ENCODE data around the gene CRIM1.

The CRIM1 gene

DNA sequence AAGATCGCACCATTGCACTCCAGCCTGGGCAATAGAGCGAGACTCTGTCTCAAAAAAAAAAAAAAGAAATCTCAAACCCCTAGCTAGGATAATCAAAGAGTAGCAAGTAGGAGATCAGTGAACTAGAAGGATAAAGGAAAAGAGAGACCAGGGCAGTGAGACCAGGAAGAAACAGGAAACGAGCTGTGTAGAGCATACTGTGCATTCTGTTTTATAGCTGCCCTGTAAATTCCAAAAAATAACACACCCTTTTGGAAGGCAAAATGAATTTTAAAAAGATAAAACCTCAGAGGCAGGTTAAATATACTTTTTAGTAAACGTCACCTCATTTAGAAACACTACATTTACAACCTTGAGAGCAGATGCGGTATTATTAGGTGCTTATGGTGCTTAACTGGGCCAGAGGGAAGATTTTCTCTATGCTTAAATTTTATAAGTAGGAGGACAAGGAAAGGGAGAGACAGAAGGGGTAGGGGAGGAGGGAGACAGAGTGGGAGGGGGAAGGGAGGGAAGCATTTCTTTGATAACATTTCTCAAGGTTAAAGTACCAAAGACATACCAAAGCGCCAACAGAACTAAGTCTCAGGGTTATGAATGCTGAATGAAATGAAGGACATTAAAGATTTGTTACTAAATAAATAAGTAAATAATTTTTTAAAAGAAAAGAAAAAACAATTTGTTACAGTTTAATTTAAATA lies 212.3 kb downstream of the CRIM1 start:
- in situ Hi-C loops (cut with HindIII; ENCODE audit: low pct_ligation_motif_present, low pct_unique_long_range_greater_than_20kb, low sequenced_read_pairs), result no loop called here
- no peak for DNase-seq

DNA sequence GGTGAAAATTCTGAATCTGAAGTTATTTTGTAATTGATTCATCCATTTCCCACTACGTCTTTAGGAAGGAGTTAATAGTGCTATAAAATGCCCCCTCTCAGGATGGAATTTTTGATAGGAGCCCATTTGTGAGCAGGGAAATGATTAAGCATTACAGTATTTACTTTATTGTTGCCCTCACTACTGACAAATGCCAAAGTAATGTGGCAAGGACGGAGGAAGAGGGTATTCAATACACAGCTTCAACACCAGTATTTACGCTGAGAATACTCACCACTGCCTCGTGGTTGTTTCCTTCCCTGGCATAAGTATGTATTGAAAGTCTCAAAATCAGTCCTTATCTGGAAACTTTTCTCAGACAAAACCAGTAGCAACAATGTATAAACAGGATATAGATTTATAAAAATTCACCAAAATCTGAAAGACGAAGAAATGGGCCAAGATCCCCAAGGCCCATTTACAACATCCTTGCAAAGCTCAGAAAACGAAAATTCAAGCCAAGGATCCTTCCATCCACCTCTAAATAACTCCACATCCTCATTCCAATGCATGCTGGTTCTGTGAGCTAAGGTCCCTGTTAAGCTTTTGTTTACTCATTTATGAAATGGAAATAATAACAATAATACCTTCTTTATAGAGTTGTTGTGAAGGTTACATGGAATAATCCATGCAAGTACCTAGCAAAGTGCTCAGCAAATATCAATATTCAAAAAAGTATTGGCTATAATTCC lies 213.1 kb downstream of the CRIM1 start:
- in situ Hi-C loops (cut with HindIII; ENCODE audit: low pct_ligation_motif_present, low pct_unique_long_range_greater_than_20kb, low sequenced_read_pairs), result no loop called here
- peak; percentile 73 for DNase-seq

DNA sequence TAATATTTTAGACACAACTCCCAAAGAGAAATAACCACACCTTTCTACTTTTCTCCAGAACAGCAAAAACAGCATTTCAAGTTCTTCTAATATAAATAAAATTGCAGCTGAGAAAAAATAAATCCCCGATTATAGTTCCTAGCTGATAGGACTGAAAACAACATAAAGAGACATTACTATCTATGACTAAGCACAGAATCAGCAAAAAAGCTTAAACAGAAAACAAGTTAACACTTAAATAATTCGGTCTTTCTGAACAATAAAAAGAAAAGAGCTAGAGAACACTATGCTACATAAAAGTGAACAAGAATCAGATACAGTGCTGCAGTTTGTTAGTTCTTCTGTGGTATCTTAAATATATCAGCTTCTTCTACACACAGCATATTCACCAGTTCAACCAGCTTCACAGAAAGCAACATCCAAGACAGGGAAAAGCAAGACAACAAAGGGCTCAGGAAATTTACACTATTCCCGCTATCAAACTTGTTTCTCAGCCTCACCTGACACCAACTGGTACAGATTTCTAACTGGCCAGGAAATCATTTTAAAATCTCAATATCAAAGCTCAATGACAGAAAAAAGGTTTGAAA lies 213.8 kb downstream of the CRIM1 start:
- in situ Hi-C loops (cut with HindIII; ENCODE audit: low pct_ligation_motif_present, low pct_unique_long_range_greater_than_20kb, low sequenced_read_pairs), result no loop called here
- DNase-seq, result peak; percentile 30

- no peak for DNase-seq
- in situ Hi-C loops (cut with HindIII; ENCODE audit: low pct_ligation_motif_present, low pct_unique_long_range_greater_than_20kb, low sequenced_read_pairs), result no loop called here
Measured at GRCh38 chr2:36570416-36570815, 214.8 kb downstream of the CRIM1 start.

DNA sequence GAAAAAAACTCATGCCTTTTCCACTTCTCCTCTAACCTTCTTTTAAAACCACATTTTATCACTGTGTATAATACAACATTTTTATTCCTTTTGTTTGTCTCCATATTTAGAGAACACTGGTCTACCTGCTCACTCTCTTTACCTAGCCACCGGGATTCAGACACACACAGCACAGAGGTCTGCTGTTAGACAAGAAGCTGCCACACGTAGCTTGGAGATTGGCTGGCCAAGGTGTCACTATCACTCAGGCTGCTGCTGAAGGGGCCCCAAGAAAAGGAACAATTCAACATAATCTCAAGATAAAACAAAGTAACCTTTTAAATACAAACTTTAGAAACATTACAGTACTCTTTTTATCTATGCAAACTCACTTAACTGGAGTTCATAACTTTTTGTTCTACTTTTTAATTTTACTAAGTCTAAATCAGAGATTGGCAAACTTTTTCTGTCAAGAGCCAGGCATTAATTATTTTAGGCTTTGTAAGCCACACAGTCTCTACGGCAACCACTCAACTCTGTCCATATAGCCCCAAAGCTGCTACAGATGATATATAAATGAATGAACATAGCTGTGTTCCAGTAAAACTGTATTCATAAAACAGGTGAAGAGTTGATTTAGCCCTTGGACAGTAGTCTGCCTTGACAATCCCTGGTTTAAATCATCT lies 216.6 kb downstream of the CRIM1 start:
- in situ Hi-C loops (cut with HindIII; ENCODE audit: low pct_ligation_motif_present, low pct_unique_long_range_greater_than_20kb, low sequenced_read_pairs), result no loop called here
- DNase-seq, result no peak

GRCh38 chr2:36572719-36573059 lies 217.1 kb downstream of the CRIM1 start:
- in situ Hi-C loops (cut with HindIII; ENCODE audit: low pct_ligation_motif_present, low pct_unique_long_range_greater_than_20kb, low sequenced_read_pairs), result no loop called here
- DNase-seq, result no peak

- in situ Hi-C loops (cut with HindIII; ENCODE audit: low pct_ligation_motif_present, low pct_unique_long_range_greater_than_20kb, low sequenced_read_pairs), result no loop called here
- DNase-seq, result no peak
Measured at GRCh38 chr2:36573165-36573564, 217.6 kb downstream of the CRIM1 start.

DNA sequence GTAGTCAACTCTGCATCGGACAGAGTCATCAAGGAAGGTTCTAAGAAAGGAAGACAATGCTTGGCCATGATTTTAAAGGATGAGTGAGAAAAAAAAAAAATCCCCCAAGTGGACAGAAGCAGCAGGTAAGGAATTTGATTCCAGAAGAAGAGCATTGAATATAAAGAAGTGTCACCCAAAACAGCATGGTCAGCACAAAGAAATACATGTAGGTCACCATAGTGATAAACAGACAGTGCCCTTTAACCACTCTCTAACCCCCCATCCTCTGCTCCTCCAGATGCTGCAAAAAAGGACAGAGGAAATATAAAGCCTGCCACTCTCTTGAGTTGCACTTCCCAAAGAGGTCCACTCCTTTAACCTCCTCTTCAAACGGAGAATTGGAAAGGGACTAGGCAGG lies 219.0 kb downstream of the CRIM1 start:
- in situ Hi-C loops (cut with HindIII; ENCODE audit: low pct_ligation_motif_present, low pct_unique_long_range_greater_than_20kb, low sequenced_read_pairs), result no loop called here
- DNase-seq, result no peak

GRCh38 chr2:36577884-36578283 lies 222.3 kb downstream of the CRIM1 start:
- in situ Hi-C loops (cut with HindIII; ENCODE audit: low pct_ligation_motif_present, low pct_unique_long_range_greater_than_20kb, low sequenced_read_pairs), result no loop called here
- no peak for DNase-seq

DNA sequence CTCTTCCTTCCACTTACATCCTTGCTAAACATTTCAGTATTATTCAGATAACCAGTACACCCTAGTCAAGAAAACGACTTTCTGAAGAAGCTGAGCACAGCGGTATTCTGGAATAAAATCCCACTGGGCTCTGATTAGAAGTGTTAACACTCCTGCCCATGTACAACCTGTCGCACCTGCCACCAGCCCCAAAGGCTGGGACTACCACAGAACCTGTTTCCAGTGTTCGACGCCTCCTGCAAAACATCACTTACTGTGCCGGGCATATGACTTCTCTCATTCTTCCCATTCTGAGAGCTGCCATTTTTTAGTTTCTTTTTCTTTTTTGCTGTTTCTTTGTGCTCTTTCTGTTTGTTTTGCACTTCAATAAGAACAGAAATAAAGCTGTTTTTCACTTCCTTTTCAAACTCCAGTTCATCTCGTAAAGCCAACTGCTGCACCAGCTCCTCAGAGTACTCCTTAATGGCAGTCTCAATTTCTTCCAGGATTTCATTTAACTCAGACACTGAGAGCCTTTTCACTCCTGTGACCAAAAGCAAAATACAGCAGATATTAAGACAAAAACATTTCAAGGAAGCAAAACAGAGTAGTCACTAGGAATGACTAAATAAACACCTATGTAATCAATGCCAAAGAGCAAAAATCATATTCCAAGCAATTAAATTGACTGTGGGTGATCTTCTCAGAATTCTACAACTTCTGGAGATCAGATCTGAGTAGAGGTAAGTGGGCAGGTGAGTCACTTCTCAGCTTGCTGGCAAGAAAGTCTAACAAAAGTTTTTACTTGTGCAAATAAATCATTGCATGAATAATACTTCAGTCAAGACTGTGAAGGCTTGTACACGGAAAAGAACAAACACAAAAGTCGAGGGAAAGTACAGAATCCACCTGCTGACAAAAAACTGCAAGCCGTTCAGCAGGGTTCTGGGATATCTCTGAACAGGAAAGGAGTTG lies 223.0 kb downstream of the CRIM1 start:
- in situ Hi-C loops (cut with HindIII; ENCODE audit: low pct_ligation_motif_present, low pct_unique_long_range_greater_than_20kb, low sequenced_read_pairs), result no loop called here
- no peak for DNase-seq

DNA sequence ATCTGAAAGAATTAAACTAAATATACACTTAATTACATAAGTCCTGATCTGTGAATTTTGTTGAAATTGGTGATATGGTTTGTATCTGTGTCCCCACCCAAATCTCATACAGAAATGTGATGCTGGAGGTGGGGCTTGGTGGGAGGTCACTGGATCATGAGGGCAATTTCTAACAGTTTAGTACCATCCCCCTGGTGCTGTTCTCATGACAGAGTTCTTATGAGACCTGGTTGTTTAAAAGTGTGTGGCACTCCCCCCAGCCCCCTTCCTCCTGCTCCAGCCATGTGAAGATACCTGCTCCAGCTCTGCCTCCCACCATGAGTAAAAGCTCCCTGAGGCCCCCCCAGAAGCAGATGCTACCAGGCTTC lies 223.7 kb downstream of the CRIM1 start:
- in situ Hi-C loops (cut with HindIII; ENCODE audit: low pct_ligation_motif_present, low pct_unique_long_range_greater_than_20kb, low sequenced_read_pairs), result no loop called here
- no peak for DNase-seq

- in situ Hi-C loops (cut with HindIII; ENCODE audit: low pct_ligation_motif_present, low pct_unique_long_range_greater_than_20kb, low sequenced_read_pairs), result no loop called here
Measured at GRCh38 chr2:36582538-36582937, 227.0 kb downstream of the CRIM1 start.

GRCh38 chr2:36582951-36583350 lies 227.4 kb downstream of the CRIM1 start:
- no peak for DNase-seq
- in situ Hi-C loops (cut with HindIII; ENCODE audit: low pct_ligation_motif_present, low pct_unique_long_range_greater_than_20kb, low sequenced_read_pairs), result no loop called here

More at GRCh38 chr2:36582538-36582937, 227.0 kb downstream of the CRIM1 start:
- no peak for DNase-seq

DNA sequence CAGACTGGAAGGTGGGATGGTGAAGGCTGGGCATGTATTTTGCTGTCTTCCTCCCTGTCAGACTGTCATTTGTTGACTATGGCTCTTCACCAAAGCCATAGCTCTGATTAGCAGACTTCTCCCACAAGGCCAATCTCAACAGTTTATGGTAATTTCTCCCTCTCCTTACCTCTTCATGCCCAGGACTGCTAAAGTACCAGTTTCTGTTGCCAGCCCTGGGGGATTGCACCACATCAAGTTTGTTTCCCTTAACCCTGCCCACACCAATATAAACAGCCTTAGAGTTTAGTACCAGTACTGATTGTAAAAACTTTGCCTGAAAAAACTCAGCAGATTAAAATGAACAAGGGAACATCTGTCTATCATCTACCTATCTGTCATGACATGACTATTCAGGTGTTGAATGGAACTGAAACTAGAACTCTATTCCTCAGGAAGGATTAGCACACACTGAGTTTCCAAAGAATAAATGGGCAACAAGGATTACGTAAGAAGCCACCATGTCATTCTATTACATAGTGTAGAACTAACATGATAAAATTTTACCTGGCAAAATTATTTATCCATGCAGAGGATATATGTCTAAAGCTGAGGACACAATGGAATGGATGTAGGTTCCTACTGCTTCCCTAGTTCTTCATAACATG lies 228.7 kb downstream of the CRIM1 start:
- DNase-seq, result no peak
- in situ Hi-C loops (cut with HindIII; ENCODE audit: low pct_ligation_motif_present, low pct_unique_long_range_greater_than_20kb, low sequenced_read_pairs), result no loop called here

- no peak for DNase-seq
- in situ Hi-C loops (cut with HindIII; ENCODE audit: low pct_ligation_motif_present, low pct_unique_long_range_greater_than_20kb, low sequenced_read_pairs), result no loop called here
Measured at GRCh38 chr2:36586672-36587071, 231.1 kb downstream of the CRIM1 start.

- no peak for DNase-seq
- in situ Hi-C loops (cut with HindIII; ENCODE audit: low pct_ligation_motif_present, low pct_unique_long_range_greater_than_20kb, low sequenced_read_pairs), result no loop called here
Measured at GRCh38 chr2:36587101-36587500, 231.5 kb downstream of the CRIM1 start.

GRCh38 chr2:36587556-36587955 lies 232.0 kb downstream of the CRIM1 start:
- in situ Hi-C loops (cut with HindIII; ENCODE audit: low pct_ligation_motif_present, low pct_unique_long_range_greater_than_20kb, low sequenced_read_pairs), result no loop called here
- no peak for DNase-seq

DNA sequence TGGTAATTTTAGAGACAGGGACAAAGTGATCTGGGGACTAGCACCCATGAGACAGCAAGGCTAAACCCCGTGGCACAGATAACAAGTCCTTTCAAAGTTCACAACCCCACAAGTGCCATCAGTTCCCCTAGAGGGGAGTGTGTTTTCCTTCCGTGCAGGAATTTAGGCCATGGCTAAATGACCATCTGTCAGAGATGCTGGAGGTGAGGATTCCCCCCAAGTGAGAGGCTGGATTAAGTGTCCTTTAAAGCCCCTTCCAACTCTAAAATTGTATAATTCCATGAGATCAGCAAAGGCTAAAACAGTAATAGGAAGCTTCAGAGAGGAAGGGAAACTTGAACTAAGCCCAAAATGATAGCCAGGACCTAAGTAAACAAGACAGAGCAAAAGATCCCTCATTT lies 233.7 kb downstream of the CRIM1 start:
- no peak for DNase-seq
- in situ Hi-C loops (cut with HindIII; ENCODE audit: low pct_ligation_motif_present, low pct_unique_long_range_greater_than_20kb, low sequenced_read_pairs), result no loop called here
